IPS-18a (cell line): ENCODE results near the gene PIK3AP1.

Experiments used
- H3K27ac ChIP-seq: one replicate; pipeline ENCODE4 v1.5.1; 2013; ENCODE audit warnings: low read length
- H3K27me3 ChIP-seq: one replicate; pipeline ENCODE4 v1.6.1; 2013; ENCODE audit warnings: mild to moderate bottlenecking, low read length; ENCODE audit not compliant: control insufficient read depth, insufficient read depth
- H3K36me3 ChIP-seq: one replicate; pipeline ENCODE4 v1.6.1; 2013; ENCODE audit warnings: low read depth, low read length; ENCODE audit not compliant: control insufficient read depth
- H3K4me1 ChIP-seq: one replicate; pipeline ENCODE4 v1.6.1; 2013; ENCODE audit warnings: low read depth, low read length; ENCODE audit not compliant: control insufficient read depth
- H3K4me3 ChIP-seq: one replicate; pipeline ENCODE4 v1.5.1; 2013; ENCODE audit warnings: low read length
- H3K9ac ChIP-seq: one replicate; pipeline ENCODE4 v1.6.1; 2013; ENCODE audit warnings: mild to moderate bottlenecking, low read length, moderate library complexity
- H3K9me3 ChIP-seq: one replicate; pipeline ENCODE4 v1.6.1; 2013; ENCODE audit warnings: low read depth, low read length; ENCODE audit not compliant: control insufficient read depth

Gene PIK3AP1

GRCh38 chr10:96663797-96664196 lies 56.5 kb downstream of the PIK3AP1 start:
- Histone ChIP-seq H3K27ac (no peak overlapping the region), H3K9me3 (no peaks in the 10 kb centered on the region), H3K4me3 (no peak overlapping the region), H3K27me3 (no peaks in the 10 kb centered on the region), H3K9ac (no peak overlapping the region), H3K36me3 (no peaks in the 10 kb centered on the region), H3K4me1 (peaks cover 3% of the 10 kb centered on the region)

GRCh38 chr10:96661632-96662031 lies 58.7 kb downstream of the PIK3AP1 start:
- Histone ChIP-seq H3K9me3 (no peaks in the 10 kb centered on the region), H3K4me1 (peaks cover 3% of the 10 kb centered on the region), H3K27ac (no peak overlapping the region), H3K4me3 (no peak overlapping the region), H3K27me3 (no peaks in the 10 kb centered on the region), H3K36me3 (no peaks in the 10 kb centered on the region), H3K9ac (no peak overlapping the region)

GRCh38 chr10:96660297-96660696 lies 60.0 kb downstream of the PIK3AP1 start:
- no peaks in the 10 kb centered on the region for H3K36me3 ChIP-seq

GRCh38 chr10:96658844-96659243 lies 61.5 kb downstream of the PIK3AP1 start:
- Histone ChIP-seq H3K27me3 (no peaks in the 10 kb centered on the region), H3K9ac (no peak overlapping the region), H3K36me3 (no peaks in the 10 kb centered on the region), H3K4me3 (no peak overlapping the region), H3K9me3 (no peaks in the 10 kb centered on the region), H3K27ac (no peak overlapping the region), H3K4me1 (no peaks in the 10 kb centered on the region)

More at GRCh38 chr10:96660297-96660696, 60.0 kb downstream of the PIK3AP1 start:
- Histone ChIP-seq H3K9me3 (no peaks in the 10 kb centered on the region), H3K4me3 (no peak overlapping the region), H3K4me1 (peaks cover 3% of the 10 kb centered on the region), H3K9ac (no peak overlapping the region), H3K27ac (no peak overlapping the region), H3K27me3 (no peaks in the 10 kb centered on the region)

- H3K27ac ChIP-seq, result no peak overlapping the region
- no peaks in the 10 kb centered on the region for H3K27me3 ChIP-seq
- H3K9ac ChIP-seq, result no peak overlapping the region
- no peak overlapping the region for H3K4me3 ChIP-seq
- H3K36me3 ChIP-seq, result no peaks in the 10 kb centered on the region
- no peaks in the 10 kb centered on the region for H3K4me1 ChIP-seq
- no peaks in the 10 kb centered on the region for H3K9me3 ChIP-seq
Measured at GRCh38 chr10:96657385-96657784, 62.9 kb downstream of the PIK3AP1 start.

- Histone ChIP-seq H3K9me3 (no peaks in the 10 kb centered on the region), H3K27me3 (no peaks in the 10 kb centered on the region), H3K36me3 (no peaks in the 10 kb centered on the region), H3K9ac (no peak overlapping the region), H3K4me3 (no peak overlapping the region), H3K4me1 (no peaks in the 10 kb centered on the region), H3K27ac (no peak overlapping the region)
Measured at GRCh38 chr10:96656839-96657238, 63.5 kb downstream of the PIK3AP1 start.

GRCh38 chr10:96656198-96656577 lies 64.1 kb downstream of the PIK3AP1 start:
- Histone ChIP-seq H3K4me1 (no peaks in the 10 kb centered on the region), H3K27me3 (no peaks in the 10 kb centered on the region), H3K9ac (no peak overlapping the region), H3K36me3 (no peaks in the 10 kb centered on the region), H3K9me3 (no peaks in the 10 kb centered on the region), H3K27ac (no peak overlapping the region), H3K4me3 (no peak overlapping the region)

GRCh38 chr10:96655461-96656197 lies 64.7 kb downstream of the PIK3AP1 start:
- H3K27ac ChIP-seq, result no peak overlapping the region
- H3K4me1 ChIP-seq, result no peaks in the 10 kb centered on the region
- no peaks in the 10 kb centered on the region for H3K27me3 ChIP-seq
- no peak overlapping the region for H3K4me3 ChIP-seq
- H3K36me3 ChIP-seq, result no peaks in the 10 kb centered on the region
- no peak overlapping the region for H3K9ac ChIP-seq
- no peaks in the 10 kb centered on the region for H3K9me3 ChIP-seq

GRCh38 chr10:96651998-96652431 lies 68.3 kb downstream of the PIK3AP1 start:
- no peaks in the 10 kb centered on the region for H3K27me3 ChIP-seq
- no peaks in the 10 kb centered on the region for H3K36me3 ChIP-seq
- H3K4me1 ChIP-seq, result no peaks in the 10 kb centered on the region
- H3K9ac ChIP-seq, result no peak overlapping the region
- no peak overlapping the region for H3K4me3 ChIP-seq
- no peaks in the 10 kb centered on the region for H3K9me3 ChIP-seq
- H3K27ac ChIP-seq, result no peak overlapping the region

GRCh38 chr10:96650958-96651357 lies 69.4 kb downstream of the PIK3AP1 start:
- Histone ChIP-seq H3K27me3 (no peaks in the 10 kb centered on the region), H3K4me3 (no peak overlapping the region), H3K36me3 (no peaks in the 10 kb centered on the region), H3K9me3 (no peaks in the 10 kb centered on the region), H3K4me1 (no peaks in the 10 kb centered on the region), H3K9ac (no peak overlapping the region), H3K27ac (no peak overlapping the region)

GRCh38 chr10:96648297-96648696 lies 72.0 kb downstream of the PIK3AP1 start:
- Histone ChIP-seq H3K4me1 (no peaks in the 10 kb centered on the region), H3K27ac (no peak overlapping the region), H3K36me3 (no peaks in the 10 kb centered on the region), H3K27me3 (no peaks in the 10 kb centered on the region), H3K4me3 (no peak overlapping the region), H3K9ac (no peak overlapping the region), H3K9me3 (no peaks in the 10 kb centered on the region)

- H3K27ac ChIP-seq, result no peak overlapping the region
- no peaks in the 10 kb centered on the region for H3K27me3 ChIP-seq
- no peaks in the 10 kb centered on the region for H3K9me3 ChIP-seq
- H3K9ac ChIP-seq, result no peak overlapping the region
- no peak overlapping the region for H3K4me3 ChIP-seq
- H3K36me3 ChIP-seq, result no peaks in the 10 kb centered on the region
- no peaks in the 10 kb centered on the region for H3K4me1 ChIP-seq
Measured at GRCh38 chr10:96647466-96647865, 72.8 kb downstream of the PIK3AP1 start.
